GM12892 (cell line): ENCODE data around the gene UCHL3.

ENCODE experiments used
- POLR2A ChIP-seq: IDR thresholded peaks from 2 replicates; pipeline ENCODE4 v1.6.1; 2011; ENCODE audit warnings: low read depth, low read length, control low read depth
- TAF1 ChIP-seq: IDR thresholded peaks from 2 replicates; pipeline ENCODE4 v1.6.1; 2011; ENCODE audit warnings: low read depth, mild to moderate bottlenecking, control low read depth, low read length, borderline replicate concordance

GRCh38 chr13:75645141-75645540 is 95.5 kb downstream of the UCHL3 start:
- TF ChIP-seq POLR2A: no peak
- no peak for TF ChIP-seq TAF1
